ENCODE data around the gene STIM2.

- TF ChIP-seq POLR2A (IDR thresholded peaks at IDR 0.05; ENCODE audit: low read depth) (no peak), EP300 (IDR thresholded peaks at IDR 0.05) (no peak), CTCF (IDR thresholded peaks at IDR 0.05) (no peak)
These were observed 30.4 kb downstream of the STIM2 start for GRCh38 chr4:26891054-26891453.

Data from esophagus muscularis mucosa (tissue), 4 donors.